GM21737 (cell line): ENCODE data around the gene CUBN.

Experiments used
- ATAC-seq: cut with Tn5 transposase; IDR thresholded peaks from one replicate; pipeline ENCODE4 v1.9.1; 2021; ENCODE audit warnings: mild to moderate bottlenecking, moderate library complexity; ENCODE audit not compliant: unreplicated experiment

The CUBN gene

GRCh38 chr10:16931930-16932329 is 197.7 kb downstream of the CUBN start:
- no peak for ATAC-seq

- no peak for ATAC-seq
These were observed 199.1 kb downstream of the CUBN start for GRCh38 chr10:16930540-16930939.

GRCh38 chr10:16929069-16929468 is 200.5 kb downstream of the CUBN start:
- ATAC-seq = no peak

- no peak for ATAC-seq
These were observed 202.1 kb downstream of the CUBN start for GRCh38 chr10:16927546-16927945.

GRCh38 chr10:16923726-16924125 is 205.9 kb downstream of the CUBN start:
- no peak for ATAC-seq

GRCh38 chr10:16923309-16923708 is 206.3 kb downstream of the CUBN start:
- ATAC-seq = no peak

GRCh38 chr10:16919121-16919982 is 210.3 kb downstream of the CUBN start:
- ATAC-seq = no peak

GRCh38 chr10:16916496-16916895 is 213.1 kb downstream of the CUBN start:
- no peak for ATAC-seq

GRCh38 chr10:16915300-16915699 is 214.3 kb downstream of the CUBN start:
- ATAC-seq = no peak

- ATAC-seq = no peak
These were observed 216.3 kb downstream of the CUBN start for GRCh38 chr10:16913266-16913665.

GRCh38 chr10:16910793-16911164 is 218.8 kb downstream of the CUBN start:
- no peak for ATAC-seq

GRCh38 chr10:16909961-16910792 is 219.4 kb downstream of the CUBN start:
- ATAC-seq = no peak

- ATAC-seq = no peak
These were observed 220.3 kb downstream of the CUBN start for GRCh38 chr10:16909271-16909767.

GRCh38 chr10:16907687-16908086 is 221.9 kb downstream of the CUBN start:
- no peak for ATAC-seq

- ATAC-seq = no peak
These were observed 224.3 kb downstream of the CUBN start for GRCh38 chr10:16905320-16905719.

GRCh38 chr10:16904639-16905061 is 225.0 kb downstream of the CUBN start:
- no peak for ATAC-seq

- no peak for ATAC-seq
These were observed 225.6 kb downstream of the CUBN start for GRCh38 chr10:16904049-16904448.

GRCh38 chr10:16902606-16903005 is 227.0 kb downstream of the CUBN start:
- no peak for ATAC-seq

- ATAC-seq = no peak
These were observed 228.5 kb downstream of the CUBN start for GRCh38 chr10:16901106-16901505.

- ATAC-seq = no peak
These were observed 232.6 kb downstream of the CUBN start for GRCh38 chr10:16896993-16897392.

- no peak for ATAC-seq
These were observed 234.8 kb downstream of the CUBN start for GRCh38 chr10:16894821-16895220.

GRCh38 chr10:16893664-16894063 is 235.9 kb downstream of the CUBN start:
- ATAC-seq = no peak
